Stimulated activated CD4-positive, alpha-beta T cell treated with anti-CD3 and anti-CD28 coated beads, TNF-alpha, amount 100 ng/mL, for 4 hours (primary cell): ENCODE results near the gene SOWAHB.

ENCODE experiments used
- DNase-seq, 3 experiments: peaks; one replicate each; pipeline ENCODE4 v3.0.0-alpha.2; 2020; ENCODE audit warnings: low read depth in 3 of 3

SOWAHB gene

DNA sequence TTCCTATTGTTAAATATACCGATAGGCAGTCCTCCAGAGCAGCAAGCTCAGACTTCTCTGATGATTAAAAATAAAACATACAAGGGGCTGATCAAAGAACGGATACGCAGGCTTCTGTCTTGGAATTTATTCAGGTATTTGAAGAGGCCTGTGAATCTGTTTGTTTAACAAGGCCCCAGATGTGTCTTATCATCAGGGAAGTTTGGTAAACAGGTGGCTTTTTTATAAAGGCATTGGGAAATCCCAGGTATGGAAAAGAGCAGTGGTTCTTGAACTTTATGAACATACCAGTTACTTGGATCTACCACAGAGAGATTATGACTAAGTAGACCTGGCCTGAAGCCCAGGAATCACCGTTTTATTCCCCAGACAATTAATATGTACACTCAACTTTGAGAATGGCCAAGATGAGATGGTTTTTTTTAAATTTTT lies 47.9 kb downstream of the SOWAHB start:
- DNase-seq, result no peak
